Esophagus squamous epithelium (tissue), 5 donors: ENCODE measurements around the gene PLXND1. TPM values are rescaled to one million over a fixed set of nuclear protein-coding genes. Genes with fewer than 3 reads are reported as not detected.
A peak's percentile ranks its signal among the peaks of the same experiment; 100 is the strongest.

Experiments used
- DNase-seq: peaks from one replicate; lab custom pipeline; 2025; lab: John Stamatoyannopoulos, UW
- H3K27ac ChIP-seq, 4 donors: fragments of 200-600 bp; sonication (generic); one replicate each; pipeline ENCODE4 v1.5.1; 2016 to 2019; ENCODE audit warnings: mild to moderate bottlenecking in 1 of 4
- H3K27me3 ChIP-seq, 4 donors: fragments of 200-600 bp; sonication (generic); 1 replicate in 3 of 4; 2 replicates in 1 of 4; pipeline versions ENCODE4 v1.5.1 to v1.6.0; 2017 to 2021; ENCODE audit warnings: antibody characterized with exemption in 1 of 4
- H3K36me3 ChIP-seq, 3 donors: fragments of 200-600 bp; sonication (generic); one replicate each; pipeline ENCODE4 v1.5.1; 2016 to 2019
- H3K4me1 ChIP-seq, 3 donors: fragments of 200-600 bp; sonication (generic); one replicate each; pipeline ENCODE4 v1.5.1; 2017 to 2019
- H3K4me3 ChIP-seq, 4 donors: fragments of 200-600 bp; sonication (generic); 1 replicate in 3 of 4; 2 replicates in 1 of 4; pipeline ENCODE4 v1.5.1; 2016 to 2019; ENCODE audit warnings: mild to moderate bottlenecking in 2 of 4, moderate library complexity in 1 of 4
- H3K9me3 ChIP-seq, 3 donors: fragments of 200-600 bp; sonication (generic); one replicate each; pipeline ENCODE4 v1.5.1; 2016 to 2019
- CTCF ChIP-seq, 6 experiments: fragments of 450-650 bp in 4 of 6; fragments of 200-600 bp in 2 of 6; sonication (generic) in 2 of 6; IDR thresholded peaks; one replicate each; pipeline ENCODE4 v1.5.1; 2016 to 2019; ENCODE audit warnings: antibody characterized with exemption in 6 of 6, mild to moderate bottlenecking in 4 of 6, moderate library complexity in 4 of 6
- POLR2A ChIP-seq, 4 donors: fragments of 450-650 bp; IDR thresholded peaks; one replicate each; pipeline ENCODE4 v1.6.1; 2017; ENCODE audit warnings: antibody characterized with exemption in 4 of 4, mild to moderate bottlenecking in 4 of 4, moderate library complexity in 3 of 4
- WGBS, 2 donors: methylation state at CpG; one replicate each; pipeline ENCODE4 v1.1.5; 2018; 5-methylcytosine and 5-hydroxymethylcytosine counted together
- intact Hi-C: fragments of 100-400 bp; cut with DNase I; formaldehyde crosslinking; loops from one replicate; pipeline ENCODE4 v1.15.0; 2022
- total RNA-seq, 4 donors: library from RNA; depleted of rRNA; stranded (reverse); fragments of >200 nt; gene quantifications; one replicate each; pipeline ENCODE4 v1.1.0, GENCODE V29; 2016
- donor health status: DM: yes; HTN: yes; CAD: no.

Gene PLXND1
- total RNA-seq, 4 donors from 2014 or later, result 4.5 to 66.0 (median 24.4) TPM

DNA sequence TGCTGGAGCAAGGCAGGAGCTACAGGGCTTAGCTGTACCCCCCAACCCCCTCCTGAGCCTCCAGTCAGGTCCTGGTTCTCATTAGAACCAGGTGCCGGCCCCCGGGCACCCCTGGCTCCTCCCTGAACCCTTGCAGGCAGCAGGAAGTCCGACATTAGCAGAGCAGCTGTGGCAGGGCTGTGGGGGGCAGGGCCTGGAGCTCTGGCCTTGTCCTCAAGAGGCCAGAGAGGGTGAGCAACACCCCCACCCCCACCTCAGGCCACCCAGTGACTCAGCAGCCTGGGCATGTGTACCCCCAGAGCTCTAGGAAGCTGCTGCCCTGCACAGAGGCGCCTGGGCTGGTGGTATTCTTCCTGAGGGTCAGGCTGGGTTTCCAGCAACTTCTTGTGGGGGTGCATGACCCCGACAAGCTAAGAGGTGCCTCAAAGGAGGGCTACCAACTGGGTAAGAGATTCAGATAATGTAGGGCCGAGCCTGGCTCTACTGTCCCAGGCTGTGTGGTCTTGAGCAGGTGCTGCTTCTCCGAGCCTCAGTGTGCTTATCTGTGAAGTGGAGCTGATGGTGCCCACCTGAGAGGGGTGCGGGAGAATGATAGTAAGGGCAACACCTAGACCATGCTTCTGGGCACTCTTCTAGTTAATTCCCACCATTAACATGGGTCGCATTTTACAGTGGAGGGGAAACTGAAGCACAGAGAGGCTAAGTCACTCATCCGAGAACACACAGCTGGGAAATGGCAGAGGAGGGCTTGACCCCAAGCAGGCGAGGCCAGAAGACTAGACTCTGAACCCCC, 47.5 kb downstream of the PLXND1 start:
- Histone ChIP-seq H3K27me3 (no peaks in the 10 kb centered on the region), H3K4me3 (no peak overlapping the region), H3K27ac (peak overlapping the region in 3 of 4 donors; percentile 82 to 86 (median 85)), H3K4me1 (peaks cover 14 to 90% (median 42%) of the 10 kb centered on the region in 3 donors), H3K9me3 (no peaks in the 10 kb centered on the region), H3K36me3 (peaks cover 0 to 62% (median 0%) of the 10 kb centered on the region in 3 donors)
- TF ChIP-seq POLR2A (IDR thresholded peaks at IDR 0.05), result no peak
- no peak for TF ChIP-seq CTCF (IDR thresholded peaks at IDR 0.05)
- intact Hi-C loops, result no loop called here
- WGBS, 2 donors, result 60 to 78% methylated on average over 2 to 3 of the region's 11 CpGs
- no peak for DNase-seq

GRCh38 chr3:129558081-129558771, 48.2 kb downstream of the PLXND1 start:
- no peaks in the 10 kb centered on the region for H3K9me3 ChIP-seq
- no peaks in the 10 kb centered on the region for H3K27me3 ChIP-seq
- peak overlapping the region; percentile 16 to 86 (median 60) for H3K27ac ChIP-seq
- no peak overlapping the region for H3K4me3 ChIP-seq
- intact Hi-C loops, result no loop called here
- TF ChIP-seq POLR2A (IDR thresholded peaks at IDR 0.05) (no peak), CTCF (IDR thresholded peaks at IDR 0.05) (no peak)
- peaks cover 0 to 54% (median 0%) of the 10 kb centered on the region in 3 donors for H3K36me3 ChIP-seq
- WGBS, 2 donors, result 77 to 83% methylated on average over 3 to 13 of the region's 15 CpGs
- peaks cover 14 to 94% (median 41%) of the 10 kb centered on the region in 3 donors for H3K4me1 ChIP-seq
- DNase-seq, result no peak

- intact Hi-C loops, result no loop called here
- WGBS, 2 donors, result 41 to 44% methylated on average over 11 of the region's 11 CpGs
- no peak for TF ChIP-seq POLR2A (IDR thresholded peaks at IDR 0.05)
- TF ChIP-seq CTCF (IDR thresholded peaks at IDR 0.05), result no peak
- peaks cover 0 to 47% (median 0%) of the 10 kb centered on the region in 3 donors for H3K36me3 ChIP-seq
- no peak for DNase-seq
- peak overlapping the region in 3 of 4 donors; percentile 35 to 86 (median 85) for H3K27ac ChIP-seq
- H3K27me3 ChIP-seq, result no peaks in the 10 kb centered on the region
- H3K4me1 ChIP-seq, result peaks cover 14 to 100% (median 41%) of the 10 kb centered on the region in 3 donors
- H3K4me3 ChIP-seq, result no peak overlapping the region
- no peaks in the 10 kb centered on the region for H3K9me3 ChIP-seq
Measured at GRCh38 chr3:129557548-129557894, 49.0 kb downstream of the PLXND1 start.

DNA sequence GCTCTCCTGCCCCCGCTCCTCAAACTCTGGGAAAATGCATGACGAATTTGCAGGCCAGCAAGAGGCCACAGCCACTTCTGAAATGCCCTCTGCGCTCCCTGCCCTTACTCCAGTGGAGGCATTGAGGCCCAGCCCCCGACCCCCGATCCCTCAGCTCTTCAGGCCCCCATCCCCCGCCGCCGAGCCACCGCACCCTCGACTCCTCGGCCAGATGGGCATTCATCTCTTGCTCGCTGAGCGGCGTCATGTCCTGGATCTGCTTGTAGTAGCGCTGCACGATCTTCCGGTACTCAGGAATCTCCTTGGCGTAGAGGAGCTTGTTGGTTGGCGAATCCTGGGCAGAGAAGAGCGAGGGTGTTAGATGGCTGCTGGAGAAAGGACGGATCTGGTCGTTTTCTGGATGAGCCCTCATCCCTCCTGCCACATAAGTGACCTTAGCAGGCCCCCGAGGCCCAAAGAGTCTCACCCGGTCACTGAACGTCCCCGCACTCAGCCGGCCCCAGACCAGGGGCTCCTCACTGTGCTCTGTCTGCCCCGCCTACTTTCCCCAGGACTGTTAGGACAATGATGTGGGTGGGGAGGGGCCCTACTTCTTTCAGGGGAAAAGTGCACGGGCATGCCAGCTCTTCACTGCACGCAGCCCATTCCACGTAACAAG, 49.5 kb downstream of the PLXND1 start:
- Histone ChIP-seq H3K27ac (peak overlapping the region in 3 of 4 donors; percentile 35 to 86 (median 85)), H3K36me3 (peaks cover 0 to 42% (median 0%) of the 10 kb centered on the region in 3 donors)

More for the DNA sequence above, 49.5 kb downstream of the PLXND1 start:
- DNase-seq, result no peak
- intact Hi-C loops, result no loop called here
- H3K27me3 ChIP-seq, result no peaks in the 10 kb centered on the region
- 82 to 87% methylated on average over 14 to 22 of the region's 31 CpGs for WGBS, 2 donors
- H3K4me1 ChIP-seq, result peaks cover 14 to 97% (median 41%) of the 10 kb centered on the region in 3 donors
- no peaks in the 10 kb centered on the region for H3K9me3 ChIP-seq
- no peak overlapping the region for H3K4me3 ChIP-seq
- no peak for TF ChIP-seq CTCF (IDR thresholded peaks at IDR 0.05)
- TF ChIP-seq POLR2A (IDR thresholded peaks at IDR 0.05), result no peak
